AG04450 (cell line): ENCODE data around the gene SAMD3. TPM values are rescaled to one million over a fixed set of nuclear protein-coding genes. Genes with fewer than 3 reads are reported as not detected.
"Not testable (repeated sequence)": the region's sequence is repeated elsewhere in the genome, so short reads cannot be mapped to it uniquely, and the experiment has no call there.

Source experiments
- CTCF ChIA-PET: fragments of 300-600, 350-600 bp; formaldehyde crosslinking; extraction: SDS; loops from one replicate; lab custom pipeline; 2022; ENCODE audit warnings: antibody characterized with exemption, inconsistent platforms; lab: Charles Lee
- POLR2A ChIA-PET: fragments of 350-600 bp; formaldehyde crosslinking; extraction: SDS; loops from one replicate; lab custom pipeline; 2021; ENCODE audit warnings: antibody characterized with exemption, inconsistent platforms; lab: Yijun Ruan, JAX
- DNase-seq: peaks from one replicate; pipeline ENCODE4 v3.0.0-alpha.2; 2011; ENCODE audit warnings: low read depth, low spot score
- H3K27ac ChIP-seq: one replicate; pipeline ENCODE4 v1.5.1; 2012; ENCODE audit warnings: low read depth, low read length, control low read depth
- H3K27me3 ChIP-seq: one replicate; pipeline ENCODE4 v1.6.0; 2012; ENCODE audit warnings: low read length; ENCODE audit not compliant: control insufficient read depth, insufficient read depth
- H3K4me3 ChIP-seq: 2 replicates; pipeline ENCODE4 v1.5.1; 2011; ENCODE audit warnings: mild to moderate bottlenecking, low read depth, low read length, control low read depth
- H3K9me3 ChIP-seq: 2 replicates; pipeline ENCODE4 v1.5.1; 2012; ENCODE audit warnings: low read length; ENCODE audit not compliant: control insufficient read depth, insufficient read depth
- CTCF ChIP-seq: IDR thresholded peaks from 2 replicates; pipeline ENCODE4 v1.5.1; 2011; ENCODE audit warnings: low read depth, low read length, control low read depth, inconsistent platforms
- polyA plus RNA-seq: library from polyadenylated mRNA; depleted of rRNA; stranded (reverse); fragments of >200 nt; gene quantifications from 2 replicates; pipeline ENCODE4 v1.2.3, GENCODE V29; 2011

SAMD3 gene
- polyA plus RNA-seq, 1 experiment, result 2.4 TPM

- Histone ChIP-seq H3K9me3 (no peaks in the 10 kb centered on the region), H3K4me3 (no peak overlapping the region), H3K27me3 (no peaks in the 10 kb centered on the region), H3K27ac (no peak overlapping the region)
- ChIA-PET POLR2A (interaction anchor here (0.5 kb wide), 1 partner anchor 18 kb away, joined by 3 read pairs; no protein-coding TSS in a partner anchor), CTCF (no interaction called here)
- no peak for TF ChIP-seq CTCF
- DNase-seq, result peak; percentile 23
Observed at GRCh38 chr6:130240232-130240631, 17.5 kb upstream of the SAMD3 start.

- DNase-seq, result no peak
- H3K4me3 ChIP-seq, result no peak overlapping the region
- no peaks in the 10 kb centered on the region for H3K27me3 ChIP-seq
- no peak for TF ChIP-seq CTCF
- H3K9me3 ChIP-seq, result no peaks in the 10 kb centered on the region
- no peak overlapping the region for H3K27ac ChIP-seq
- ChIA-PET POLR2A (interaction anchor here (0.5 kb wide), 1 partner anchor 18 kb away, joined by 3 read pairs; no protein-coding TSS in a partner anchor), CTCF (no interaction called here)
Observed at GRCh38 chr6:130239755-130240154, 17.0 kb upstream of the SAMD3 start.

- no peak for TF ChIP-seq CTCF
- ChIA-PET CTCF (no interaction called here), POLR2A (no interaction called here)
- H3K9me3 ChIP-seq, result no peaks in the 10 kb centered on the region
- no peak overlapping the region for H3K27ac ChIP-seq
- no peaks in the 10 kb centered on the region for H3K27me3 ChIP-seq
- H3K4me3 ChIP-seq, result no peak overlapping the region
- peak; percentile 20 for DNase-seq
Observed at GRCh38 chr6:130233330-130233729, 10.6 kb upstream of the SAMD3 start.

- H3K27me3 ChIP-seq, POLR2A ChIA-PET, DNase-seq, CTCF ChIA-PET, H3K4me3 ChIP-seq, H3K27ac ChIP-seq, H3K9me3 ChIP-seq: not testable (repeated sequence)
Observed at GRCh38 chr6:130230531-130230930, 7.8 kb upstream of the SAMD3 start.

- no peak for DNase-seq
- POLR2A ChIA-PET, result no interaction called here
- H3K4me3 ChIP-seq, result no peak overlapping the region
- H3K27me3 ChIP-seq, result no peaks in the 10 kb centered on the region
- TF ChIP-seq CTCF, result no peak
- no peaks in the 10 kb centered on the region for H3K9me3 ChIP-seq
- CTCF ChIA-PET, result no interaction called here
- no peak overlapping the region for H3K27ac ChIP-seq
Observed at GRCh38 chr6:130229645-130230044, 6.9 kb upstream of the SAMD3 start.
